ENCODE results near the gene KDM7A.

KDM7A gene

GRCh38 chr7:140070546-140070945, 106.2 kb downstream of the KDM7A start:
- TF ChIP-seq MYC (IDR thresholded peaks at IDR 0.05; ENCODE audit: low read depth, low read length) (no peak), MAX (IDR thresholded peaks at IDR 0.05; ENCODE audit: low read depth, low read length) (no peak), CTCF (IDR thresholded peaks at IDR 0.05; ENCODE audit: low read depth, low read length) (no peak), POLR2A (IDR thresholded peaks at IDR 0.05; ENCODE audit: extremely low read depth, insufficient read length) (no peak)
- DNase-seq (ENCODE audit: low read depth): no peak
- no peak overlapping the region for H3K4me3 ChIP-seq (ENCODE audit: low read depth, low read length)

GRCh38 chr7:140069298-140069949, 107.4 kb downstream of the KDM7A start:
- TF ChIP-seq MAX (IDR thresholded peaks at IDR 0.05; ENCODE audit: low read depth, low read length): no peak
- TF ChIP-seq MYC (IDR thresholded peaks at IDR 0.05; ENCODE audit: low read depth, low read length): no peak
- no peak for TF ChIP-seq POLR2A (IDR thresholded peaks at IDR 0.05; ENCODE audit: extremely low read depth, insufficient read length)
- no peak for TF ChIP-seq CTCF (IDR thresholded peaks at IDR 0.05; ENCODE audit: low read depth, low read length)
- DNase-seq (ENCODE audit: low read depth): no peak
- no peak overlapping the region for H3K4me3 ChIP-seq (ENCODE audit: low read depth, low read length)

- no peak overlapping the region for H3K4me3 ChIP-seq (ENCODE audit: low read depth, low read length)
Observed at GRCh38 chr7:140068033-140068432, 108.8 kb downstream of the KDM7A start.

GRCh38 chr7:140067052-140067451, 109.7 kb downstream of the KDM7A start:
- no peak for TF ChIP-seq POLR2A (IDR thresholded peaks at IDR 0.05; ENCODE audit: extremely low read depth, insufficient read length)
- no peak for TF ChIP-seq CTCF (IDR thresholded peaks at IDR 0.05; ENCODE audit: low read depth, low read length)
- no peak for TF ChIP-seq MYC (IDR thresholded peaks at IDR 0.05; ENCODE audit: low read depth, low read length)
- no peak for TF ChIP-seq MAX (IDR thresholded peaks at IDR 0.05; ENCODE audit: low read depth, low read length)
- no peak overlapping the region for H3K4me3 ChIP-seq (ENCODE audit: low read depth, low read length)
- no peak for DNase-seq (ENCODE audit: low read depth)

More at GRCh38 chr7:140068033-140068432, 108.8 kb downstream of the KDM7A start:
- no peak for TF ChIP-seq CTCF (IDR thresholded peaks at IDR 0.05; ENCODE audit: low read depth, low read length)
- DNase-seq (ENCODE audit: low read depth): no peak

- TF ChIP-seq MAX (IDR thresholded peaks at IDR 0.05; ENCODE audit: low read depth, low read length) (peak; percentile 63; the same call in 1 of the 2 replicates), POLR2A (IDR thresholded peaks at IDR 0.05; ENCODE audit: extremely low read depth, insufficient read length) (peak; percentile 45), MYC (IDR thresholded peaks at IDR 0.05; ENCODE audit: low read depth, low read length) (peak; percentile 75; the same call in 1 of the 2 replicates), CTCF (IDR thresholded peaks at IDR 0.05; ENCODE audit: low read depth, low read length) (no peak)
- H3K4me3 ChIP-seq (ENCODE audit: low read depth, low read length): peak within 1 kb of the TSS; percentile 74
- peak; percentile 96 for DNase-seq (ENCODE audit: low read depth)
Observed at GRCh38 chr7:140062528-140063299, 114.1 kb downstream of the KDM7A start, which contains the start of gene PARP12. Gene PARP12, minus strand, starts transcription at chr7:140062951. Its CDS starts 104 bp downstream, at chr7:140062847.

Data from NB4 (cell line).